Kidney (tissue), 14 donors: Measurements from ENCODE around the gene GTF2H4. TPM values are rescaled to one million over a fixed set of nuclear protein-coding genes. Genes with fewer than 3 reads are reported as not detected.
A peak's percentile ranks its signal among the peaks of the same experiment; 100 is the strongest.

Experiments used
- DNase-seq, 5 donors: peaks; one replicate each; pipeline ENCODE4 v3.0.0-alpha.2; 2013 to 2020
- FAIRE-seq: peaks from 2 replicates; lab custom pipeline; 2012; peaks lifted over from hg19 to GRCh38; lab: Jason Lieb, UNC
- H3K27ac ChIP-seq, 2 donors: one replicate each; pipeline ENCODE4 v1.7.0; 2013; ENCODE audit warnings: low read depth in 2 of 2, low read length in 2 of 2, inconsistent platforms in 1 of 2
- H3K27me3 ChIP-seq: one replicate; pipeline ENCODE4 v1.7.1; 2013; ENCODE audit warnings: low read length, inconsistent platforms; ENCODE audit not compliant: control insufficient read depth, insufficient read depth
- H3K36me3 ChIP-seq, 3 donors: one replicate each; pipeline versions ENCODE4 v1.7.0 to v1.7.1; 2013; ENCODE audit warnings: low read length in 3 of 3, control low read depth in 1 of 3, inconsistent platforms in 1 of 3; ENCODE audit not compliant: insufficient read depth in 3 of 3, control insufficient read depth in 2 of 3
- H3K4me1 ChIP-seq, 3 donors: one replicate each; pipeline versions ENCODE4 v1.7.0 to v1.7.1; 2013; ENCODE audit warnings: low read length in 3 of 3, inconsistent platforms in 1 of 3, low read depth in 1 of 3; ENCODE audit not compliant: control insufficient read depth in 2 of 3, insufficient read depth in 2 of 3
- H3K4me3 ChIP-seq, 3 donors: one replicate each; pipeline versions ENCODE4 v1.7.0 to v1.8.1; 2013; ENCODE audit warnings: low read length in 3 of 3, control low read depth in 1 of 3, inconsistent platforms in 1 of 3
- H3K9ac ChIP-seq, 3 donors: one replicate each; pipeline versions ENCODE4 v1.7.0 to v1.7.1; 2013; ENCODE audit warnings: low read length in 3 of 3, control low read depth in 1 of 3, inconsistent platforms in 1 of 3
- H3K9me3 ChIP-seq, 3 donors: one replicate each; pipeline versions ENCODE4 v1.7.0 to v1.7.1; 2013; ENCODE audit warnings: low read length in 3 of 3, control low read depth in 1 of 3, inconsistent platforms in 1 of 3; ENCODE audit not compliant: control insufficient read depth in 2 of 3, insufficient read depth in 1 of 3
- CTCF ChIP-seq: IDR thresholded peaks from 3 replicates; pipeline ENCODE4 v1.5.1; 2012; ENCODE audit warnings: mild to moderate bottlenecking, moderate library complexity, borderline replicate concordance; ENCODE audit not compliant: insufficient read depth; ENCODE audit errors: extremely low read depth
- intact Hi-C: fragments of 100-400 bp; cut with DNase I; formaldehyde crosslinking; loops from one replicate; pipeline ENCODE4 v1.11.1; 2022
- polyA plus RNA-seq: library from polyadenylated mRNA; stranded (reverse); fragments of 350-450 nt; fragmentation: Illumina TruSeq; extraction: RNeasy Lipid Tissue Mini Kit (QIAGEN cat#74804); gene quantifications from one replicate; pipeline ENCODE4 v1.2.3, GENCODE V29; 2014; ENCODE audit warnings: low read depth, low replicate concordance; ENCODE audit not compliant: insufficient read depth
- total RNA-seq: library from RNA; stranded (reverse); fragmentation: NEBNext Ultra II Directional; extraction: Animal tissue kit (Norgen Biotek cat#: 25700); gene quantifications from one replicate; pipeline ENCODE4 v1.2.1, GENCODE V29; 2021
- donor health status: control.
- donor health status: control.
- donor health status: control.
- donor health status: control.
- donor health status: control.
- donor health status: DM: yes; HTN: yes; CAD: no.
- donor health status: Normal renal cell carcinoma (clear cell type).

GTF2H4 gene
- total and polyA plus RNA-seq, 2 donors from 2014 or later: 20.9 to 39.3 TPM

- peak; percentile 84 to 93 (median 89) for DNase-seq
- H3K4me3 ChIP-seq: peak overlapping the region; percentile 54 to 69 (median 60)
- intact Hi-C loops: loop anchor here (10.0 kb wide), 1 partner anchor 148 kb away; no protein-coding TSS in a partner anchor
- H3K4me1 ChIP-seq: peaks cover 12 to 41% (median 23%) of the 10 kb centered on the region in 3 donors
- peak overlapping the region; percentile 94 to 97 for H3K27ac ChIP-seq
- H3K9ac ChIP-seq: peak overlapping the region; percentile 36 to 70 (median 44)
- no peaks in the 10 kb centered on the region for H3K9me3 ChIP-seq
- TF ChIP-seq CTCF: no peak
- H3K27me3 ChIP-seq: no peaks in the 10 kb centered on the region
- no peak for FAIRE-seq
- no peaks in the 10 kb centered on the region for H3K36me3 ChIP-seq
Measured at GRCh38 chr6:30882759-30883684, 25.0 kb upstream of the GTF2H4 start.

GRCh38 chr6:30883685-30884520 is 24.1 kb upstream of the GTF2H4 start, which contains the start of gene DDR1:
Gene DDR1, plus strand, starts transcription at chr6:30884519. Its CDS starts 4,211 bp downstream, at chr6:30888730.
- intact Hi-C loops: loop anchor here (10.0 kb wide), 1 partner anchor 149 kb away; no protein-coding TSS in a partner anchor
- no peak for FAIRE-seq

More at GRCh38 chr6:30883685-30884520, 24.1 kb upstream of the GTF2H4 start, which contains the start of gene DDR1:
- Histone ChIP-seq H3K9ac (peak within 1 kb of the TSS; percentile 41 to 87 (median 78)), H3K4me3 (peak within 1 kb of the TSS; percentile 60 to 85 (median 83)), H3K27me3 (no peaks in the 10 kb centered on the region), H3K9me3 (no peaks in the 10 kb centered on the region), H3K36me3 (no peaks in the 10 kb centered on the region), H3K27ac (peak within 1 kb of the TSS; percentile 94 to 97), H3K4me1 (peaks cover 12 to 41% (median 23%) of the 10 kb centered on the region in 3 donors)
- DNase-seq: peak; percentile 88 to 94 (median 93)
- TF ChIP-seq CTCF: no peak
